ENCODE results near the gene ROGDI. TPM values are rescaled to one million over a fixed set of nuclear protein-coding genes. Genes with fewer than 3 reads are reported as not detected.
"Not testable (repeated sequence)": the region's sequence is repeated elsewhere in the genome, so short reads cannot be mapped to it uniquely, and the experiment has no call there.

Gene ROGDI
- total RNA-seq, 4 donors from 2014 or later = 37.6 to 85.9 (median 62.6) TPM

DNA sequence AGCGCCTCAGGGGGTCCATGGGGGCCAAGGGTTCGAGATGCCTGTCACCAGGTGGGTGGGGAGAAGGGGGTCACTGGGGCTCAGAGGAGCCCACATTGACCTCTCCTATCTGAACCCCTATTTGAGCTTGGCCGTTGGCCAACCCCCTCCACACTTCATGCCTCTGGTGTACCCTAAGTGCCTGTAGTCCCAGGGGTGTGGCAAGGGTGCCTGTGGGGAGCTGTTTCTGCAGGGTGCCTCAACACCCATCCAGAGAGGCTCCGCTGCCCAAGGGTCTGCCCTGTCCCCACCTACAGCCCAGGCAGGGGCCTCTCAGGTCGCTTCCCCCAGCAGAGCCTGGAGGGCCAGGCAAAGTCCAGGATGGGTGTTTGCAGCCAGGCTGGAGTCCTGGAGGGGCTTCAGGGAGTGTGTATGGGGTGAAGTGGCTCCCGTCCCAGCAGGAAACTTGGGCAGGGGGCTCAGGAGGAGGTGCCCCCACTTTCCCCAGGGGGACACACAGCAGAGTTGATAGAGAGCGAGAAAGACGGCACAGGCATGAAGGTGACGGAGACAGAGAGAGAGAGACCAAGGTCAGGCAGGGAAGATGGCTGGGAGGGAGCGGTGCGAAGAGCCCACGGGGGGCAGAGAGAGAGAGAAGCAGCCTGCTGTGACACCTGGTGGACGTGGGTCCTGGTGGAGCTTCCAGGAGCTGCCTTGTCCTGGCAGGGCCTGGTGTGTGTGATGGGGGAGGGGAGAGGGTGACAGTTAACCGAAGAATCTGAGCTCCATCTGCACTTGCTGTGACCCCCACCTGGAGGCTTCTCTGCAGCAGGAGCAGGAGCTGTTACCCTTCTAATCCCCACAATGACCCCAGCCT lies 14.6 kb downstream of the ROGDI start, which contains the start of gene SEPTIN12:
TSS of gene SEPTIN12 (minus strand) at position 719 of the 856 bp plus-strand sequence. CDS start at position 19, 700 bp downstream.
- ATAC-seq = no peak
- peaks cover 8% of the 10 kb centered on the region for H3K27me3 ChIP-seq
- TF ChIP-seq POLR2AphosphoS5 (IDR thresholded peaks at IDR 0.05) (no peak), EP300 (IDR thresholded peaks at IDR 0.05) (no peak), CTCF (IDR thresholded peaks at IDR 0.05) (no peak), POLR2A (IDR thresholded peaks at IDR 0.05) (no peak)
- 18 to 45% methylated on average over 3 to 6 of the region's 14 CpGs for WGBS, 2 donors (ENCODE audit: low coverage in 1 of 2)
- no peak within 1 kb of the TSS for H3K27ac ChIP-seq
- H3K36me3 ChIP-seq = no peaks in the 10 kb centered on the region
- H3K9me3 ChIP-seq = no peaks in the 10 kb centered on the region
- H3K4me1 ChIP-seq = no peaks in the 10 kb centered on the region
- no peak within 1 kb of the TSS for H3K4me3 ChIP-seq

DNA sequence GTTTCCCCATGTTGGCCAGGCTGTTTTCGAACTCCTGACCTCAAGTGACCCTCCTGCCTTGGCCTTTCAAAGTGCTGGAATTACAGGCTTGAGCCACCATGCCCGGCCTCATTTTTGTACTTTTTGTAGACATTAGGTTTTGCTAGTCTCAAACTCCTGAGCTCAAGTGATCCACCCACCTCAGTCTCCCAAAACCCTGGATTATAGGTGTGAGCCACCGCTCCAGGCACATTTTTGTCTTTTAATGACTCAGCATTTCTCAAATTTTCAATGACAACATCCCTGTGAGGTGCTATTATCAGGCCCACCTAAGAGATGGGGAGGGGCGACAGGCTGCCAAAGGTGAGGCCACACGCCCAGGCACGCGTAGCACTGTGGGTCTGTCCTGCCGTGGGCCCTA lies 15.4 kb downstream of the ROGDI start:
- WGBS, 2 donors (ENCODE audit: low coverage in 1 of 2) = 94% methylated on average over 2 to 3 of the region's 8 CpGs
- TF ChIP-seq POLR2AphosphoS5 (IDR thresholded peaks at IDR 0.05) (no peak), CTCF (IDR thresholded peaks at IDR 0.05) (no peak), EP300 (IDR thresholded peaks at IDR 0.05) (no peak), POLR2A (IDR thresholded peaks at IDR 0.05) (no peak)
- Histone ChIP-seq H3K9me3 (no peaks in the 10 kb centered on the region), H3K36me3 (no peaks in the 10 kb centered on the region), H3K27me3 (peaks cover 8% of the 10 kb centered on the region), H3K4me1 (no peaks in the 10 kb centered on the region), H3K4me3 (no peak overlapping the region), H3K27ac (no peak overlapping the region)
- no peak for ATAC-seq

DNA sequence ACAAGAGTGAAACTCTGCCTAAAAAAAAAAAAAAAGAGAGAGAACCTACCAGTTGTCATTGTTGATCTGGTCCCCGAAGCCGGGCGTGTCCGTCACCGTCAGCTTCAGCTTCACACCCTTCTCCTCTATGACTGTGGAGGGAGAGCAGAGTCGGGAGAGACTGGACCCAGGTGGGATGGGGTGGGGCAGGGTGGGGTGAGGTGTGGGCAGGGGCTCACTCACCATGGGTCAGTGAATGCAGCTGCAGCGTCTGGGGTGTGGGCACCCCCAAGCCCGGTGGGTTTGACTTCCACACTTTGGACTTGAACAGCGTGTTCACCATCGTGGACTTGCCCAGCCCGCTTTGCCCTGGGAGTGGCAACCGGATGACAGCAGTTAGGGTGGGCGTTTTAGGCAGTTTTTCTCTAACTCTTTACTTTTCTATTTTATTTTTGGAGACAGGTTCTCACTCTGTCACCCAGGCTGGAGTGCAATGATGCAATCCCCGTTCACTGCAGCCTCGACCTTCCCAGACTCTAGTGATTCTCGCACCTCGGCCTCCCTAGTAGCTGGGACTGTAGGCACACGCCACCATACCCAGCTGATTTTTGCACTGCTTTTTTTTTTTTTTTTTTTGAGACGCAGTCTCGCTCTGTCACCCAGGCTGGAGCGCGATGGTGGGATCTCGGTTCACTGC lies 16.5 kb downstream of the ROGDI start:
- no peak overlapping the region for H3K4me3 ChIP-seq
- TF ChIP-seq POLR2AphosphoS5 (IDR thresholded peaks at IDR 0.05) (no peak), CTCF (IDR thresholded peaks at IDR 0.05) (no peak), POLR2A (IDR thresholded peaks at IDR 0.05) (no peak), EP300 (IDR thresholded peaks at IDR 0.05) (no peak)
- H3K9me3 ChIP-seq = no peaks in the 10 kb centered on the region
- no peak overlapping the region for H3K27ac ChIP-seq
- ATAC-seq = no peak
- no peaks in the 10 kb centered on the region for H3K4me1 ChIP-seq
- no peaks in the 10 kb centered on the region for H3K36me3 ChIP-seq
- H3K27me3 ChIP-seq = peaks cover 8% of the 10 kb centered on the region
- 91 to 94% methylated on average over 11 to 13 of the region's 23 CpGs for WGBS, 2 donors (ENCODE audit: low coverage in 1 of 2)

DNA sequence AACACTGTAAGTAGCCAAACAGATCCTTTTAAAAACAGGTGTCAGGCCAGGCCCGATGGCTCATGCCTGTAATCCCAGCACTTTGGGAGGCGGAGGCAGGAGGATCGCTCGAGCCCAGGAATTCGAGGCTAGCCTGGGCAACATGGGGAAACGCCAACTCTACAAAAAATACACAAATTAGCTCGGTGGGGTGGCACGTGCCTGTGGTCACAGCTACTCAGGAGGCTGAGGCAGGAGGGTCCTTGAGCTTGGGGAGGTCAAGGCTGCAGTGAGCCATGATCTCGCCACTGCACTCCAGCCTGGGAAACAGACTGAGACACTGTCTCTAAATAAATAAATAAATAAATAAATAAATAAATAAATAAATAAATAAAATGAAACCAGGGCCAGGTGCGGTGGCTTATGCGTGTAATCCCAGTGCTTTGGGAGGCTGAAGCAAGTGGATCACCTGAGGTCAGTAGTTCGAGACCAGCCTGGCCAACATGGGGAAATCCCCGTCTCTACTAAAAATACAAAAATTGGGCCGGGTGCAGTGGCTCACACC lies 17.9 kb downstream of the ROGDI start:
- not testable (repeated sequence) for H3K27me3 ChIP-seq, H3K4me1 ChIP-seq, ATAC-seq, H3K27ac ChIP-seq, H3K9me3 ChIP-seq, H3K4me3 ChIP-seq, H3K36me3 ChIP-seq
- WGBS, 2 donors (ENCODE audit: low coverage in 1 of 2) = 77 to 91% methylated on average over 6 of the region's 14 CpGs

GRCh38 chr16:4783951-4784336 lies 18.5 kb downstream of the ROGDI start:
- ATAC-seq = no peak
- WGBS, 2 donors (ENCODE audit: low coverage in 1 of 2) = 45 to 80% methylated on average over 4 to 6 of the region's 16 CpGs
- no peak for TF ChIP-seq CTCF (IDR thresholded peaks at IDR 0.05)
- no peak for TF ChIP-seq EP300 (IDR thresholded peaks at IDR 0.05)
- TF ChIP-seq POLR2AphosphoS5 (IDR thresholded peaks at IDR 0.05) = no peak
- TF ChIP-seq POLR2A (IDR thresholded peaks at IDR 0.05) = no peak
- H3K4me1 ChIP-seq = no peaks in the 10 kb centered on the region
- peaks cover 8% of the 10 kb centered on the region for H3K27me3 ChIP-seq
- H3K9me3 ChIP-seq = no peaks in the 10 kb centered on the region
- no peak overlapping the region for H3K4me3 ChIP-seq
- H3K36me3 ChIP-seq = no peaks in the 10 kb centered on the region
- no peak overlapping the region for H3K27ac ChIP-seq

Data from gastroesophageal sphincter (tissue), 4 donors.